ENCODE measurements around the gene CPPED1.

DNA sequence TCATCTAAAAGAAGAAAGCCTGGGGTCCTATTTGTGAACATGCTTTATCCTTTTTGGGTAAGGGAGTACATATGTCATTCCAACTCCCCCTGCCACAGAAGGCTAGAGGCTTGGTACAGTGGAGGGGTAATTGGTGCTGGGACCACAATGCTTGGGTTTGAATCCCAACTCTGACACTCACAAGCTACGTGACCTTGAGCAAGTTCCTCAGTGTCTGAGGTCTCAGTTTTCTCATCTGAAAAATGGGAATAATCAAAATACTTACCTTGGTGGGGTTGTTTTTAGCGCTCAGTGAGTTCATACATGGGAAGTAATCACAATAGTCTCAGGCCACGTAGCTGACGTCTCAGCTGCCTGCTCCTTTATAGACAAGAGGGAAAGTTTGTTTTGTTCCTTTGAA, 150.8 kb downstream of the CPPED1 start:
- TF ChIP-seq, protein P1, sequence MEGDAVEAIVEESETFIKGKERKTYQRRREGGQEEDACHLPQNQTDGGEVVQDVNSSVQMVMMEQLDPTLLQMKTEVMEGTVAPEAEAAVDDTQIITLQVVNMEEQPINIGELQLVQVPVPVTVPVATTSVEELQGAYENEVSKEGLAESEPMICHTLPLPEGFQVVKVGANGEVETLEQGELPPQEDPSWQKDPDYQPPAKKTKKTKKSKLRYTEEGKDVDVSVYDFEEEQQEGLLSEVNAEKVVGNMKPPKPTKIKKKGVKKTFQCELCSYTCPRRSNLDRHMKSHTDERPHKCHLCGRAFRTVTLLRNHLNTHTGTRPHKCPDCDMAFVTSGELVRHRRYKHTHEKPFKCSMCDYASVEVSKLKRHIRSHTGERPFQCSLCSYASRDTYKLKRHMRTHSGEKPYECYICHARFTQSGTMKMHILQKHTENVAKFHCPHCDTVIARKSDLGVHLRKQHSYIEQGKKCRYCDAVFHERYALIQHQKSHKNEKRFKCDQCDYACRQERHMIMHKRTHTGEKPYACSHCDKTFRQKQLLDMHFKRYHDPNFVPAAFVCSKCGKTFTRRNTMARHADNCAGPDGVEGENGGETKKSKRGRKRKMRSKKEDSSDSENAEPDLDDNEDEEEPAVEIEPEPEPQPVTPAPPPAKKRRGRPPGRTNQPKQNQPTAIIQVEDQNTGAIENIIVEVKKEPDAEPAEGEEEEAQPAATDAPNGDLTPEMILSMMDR (IDR thresholded peaks at IDR 0.05): no peak
- TF ChIP-seq EP300 (IDR thresholded peaks at IDR 0.05) (no peak), POLR2A (IDR thresholded peaks at IDR 0.05) (no peak)

All from tibial nerve (tissue), 4 donors.